ENCODE data around the gene SPATA45.

Gene SPATA45

GRCh38 chr1:212847549-212847948, at the start of gene SPATA45:
Gene SPATA45 (minus strand): TSS chr1:212847649. CDS start chr1:212836149, 11,500 bp downstream.
- no peaks in the 10 kb centered on the region for H3K36me3 ChIP-seq (ENCODE audit: low read length)
- H3K9me2 ChIP-seq (replicated peaks; ENCODE audit: insufficient read depth, low read length) = no peaks in the 10 kb centered on the region
- no peak within 1 kb of the TSS for H3K27ac ChIP-seq (ENCODE audit: low read depth, low read length)
- H3K27me3 ChIP-seq (ENCODE audit: low read length) = no peaks in the 10 kb centered on the region
- H3K79me2 ChIP-seq (ENCODE audit: insufficient read depth, low read length) = no peaks in the 10 kb centered on the region
- no peaks in the 10 kb centered on the region for H3K9me3 ChIP-seq (ENCODE audit: insufficient read depth, low read length)
- H3K4me2 ChIP-seq (ENCODE audit: low read depth, low read length, poor library complexity, severe bottlenecking) = no peak within 1 kb of the TSS
- H3K9ac ChIP-seq (ENCODE audit: low read length) = no peak within 1 kb of the TSS
- no peaks in the 10 kb centered on the region for H4K20me1 ChIP-seq (ENCODE audit: low read depth, low read length)
- no peak for TF ChIP-seq EZH2phosphoT487 (conservative IDR thresholded peaks at IDR 0.05; ENCODE audit: low read length)
- no peak within 1 kb of the TSS for H2AFZ ChIP-seq (ENCODE audit: low read depth, low read length, severe bottlenecking)
- H3F3A ChIP-seq (ENCODE audit: insufficient read depth) = no peaks in the 10 kb centered on the region
- no peak within 1 kb of the TSS for H3K4me3 ChIP-seq (ENCODE audit: insufficient read depth, low read length, poor library complexity, severe bottlenecking)

GRCh38 chr1:212892108-212892507, 44.7 kb upstream of the SPATA45 start:
- no peak overlapping the region for H2AFZ ChIP-seq (ENCODE audit: low read depth, low read length, severe bottlenecking)
- peaks cover 41% of the 10 kb centered on the region for H3K36me3 ChIP-seq (ENCODE audit: low read length)
- no peak overlapping the region for H3K27ac ChIP-seq (ENCODE audit: low read depth, low read length)

GRCh38 chr1:212884592-212884991, 37.1 kb upstream of the SPATA45 start:
- H3K4me3 ChIP-seq (ENCODE audit: insufficient read depth, low read length, poor library complexity, severe bottlenecking) = no peak overlapping the region
- H3K79me2 ChIP-seq (ENCODE audit: insufficient read depth, low read length) = no peaks in the 10 kb centered on the region
- no peaks in the 10 kb centered on the region for H3F3A ChIP-seq (ENCODE audit: insufficient read depth)
- no peak overlapping the region for H3K9ac ChIP-seq (ENCODE audit: low read length)
- no peaks in the 10 kb centered on the region for H4K20me1 ChIP-seq (ENCODE audit: low read depth, low read length)
- no peaks in the 10 kb centered on the region for H3K9me3 ChIP-seq (ENCODE audit: insufficient read depth, low read length)
- peaks cover 39% of the 10 kb centered on the region; the same call in 1 of the 2 replicates for H3K36me3 ChIP-seq (ENCODE audit: low read length)
- no peak overlapping the region for H3K27ac ChIP-seq (ENCODE audit: low read depth, low read length)
- H3K27me3 ChIP-seq (ENCODE audit: low read length) = no peaks in the 10 kb centered on the region
- no peak overlapping the region for H2AFZ ChIP-seq (ENCODE audit: low read depth, low read length, severe bottlenecking)
- no peak for TF ChIP-seq CTCF (IDR thresholded peaks at IDR 0.05; ENCODE audit: insufficient read depth, low read length, poor library complexity, severe bottlenecking)
- TF ChIP-seq EZH2phosphoT487 (conservative IDR thresholded peaks at IDR 0.05; ENCODE audit: low read length) = no peak
- H3K4me2 ChIP-seq (ENCODE audit: low read depth, low read length, poor library complexity, severe bottlenecking) = no peak overlapping the region
- H3K9me2 ChIP-seq (replicated peaks; ENCODE audit: insufficient read depth, low read length) = no peaks in the 10 kb centered on the region

More at GRCh38 chr1:212892108-212892507, 44.7 kb upstream of the SPATA45 start:
- Histone ChIP-seq H3F3A (ENCODE audit: insufficient read depth) (no peaks in the 10 kb centered on the region), H3K9me2 (replicated peaks; ENCODE audit: insufficient read depth, low read length) (no peaks in the 10 kb centered on the region), H3K27me3 (ENCODE audit: low read length) (no peaks in the 10 kb centered on the region), H3K9ac (ENCODE audit: low read length) (no peak overlapping the region), H3K9me3 (ENCODE audit: insufficient read depth, low read length) (no peaks in the 10 kb centered on the region), H3K4me2 (ENCODE audit: low read depth, low read length, poor library complexity, severe bottlenecking) (no peak overlapping the region), H4K20me1 (ENCODE audit: low read depth, low read length) (no peaks in the 10 kb centered on the region), H3K79me2 (ENCODE audit: insufficient read depth, low read length) (no peaks in the 10 kb centered on the region), H3K4me3 (ENCODE audit: insufficient read depth, low read length, poor library complexity, severe bottlenecking) (no peak overlapping the region)
- TF ChIP-seq EZH2phosphoT487 (conservative IDR thresholded peaks at IDR 0.05; ENCODE audit: low read length) (no peak), CTCF (IDR thresholded peaks at IDR 0.05; ENCODE audit: insufficient read depth, low read length, poor library complexity, severe bottlenecking) (no peak)

GRCh38 chr1:212879947-212880690, 32.7 kb upstream of the SPATA45 start:
- TF ChIP-seq EZH2phosphoT487 (conservative IDR thresholded peaks at IDR 0.05; ENCODE audit: low read length) = no peak
- TF ChIP-seq CTCF (IDR thresholded peaks at IDR 0.05; ENCODE audit: insufficient read depth, low read length, poor library complexity, severe bottlenecking) = no peak
- no peak overlapping the region for H2AFZ ChIP-seq (ENCODE audit: low read depth, low read length, severe bottlenecking)
- no peaks in the 10 kb centered on the region for H3K27me3 ChIP-seq (ENCODE audit: low read length)
- H3K4me2 ChIP-seq (ENCODE audit: low read depth, low read length, poor library complexity, severe bottlenecking) = no peak overlapping the region
- H3K4me3 ChIP-seq (ENCODE audit: insufficient read depth, low read length, poor library complexity, severe bottlenecking) = no peak overlapping the region
- H3K79me2 ChIP-seq (ENCODE audit: insufficient read depth, low read length) = no peaks in the 10 kb centered on the region
- H3K9me3 ChIP-seq (ENCODE audit: insufficient read depth, low read length) = no peaks in the 10 kb centered on the region
- no peak overlapping the region for H3K27ac ChIP-seq (ENCODE audit: low read depth, low read length)
- peaks cover 28% of the 10 kb centered on the region; the same call in 1 of the 2 replicates for H3K36me3 ChIP-seq (ENCODE audit: low read length)
- H3K9ac ChIP-seq (ENCODE audit: low read length) = no peak overlapping the region
- H3F3A ChIP-seq (ENCODE audit: insufficient read depth) = no peaks in the 10 kb centered on the region
- no peaks in the 10 kb centered on the region for H3K9me2 ChIP-seq (replicated peaks; ENCODE audit: insufficient read depth, low read length)
- H4K20me1 ChIP-seq (ENCODE audit: low read depth, low read length) = no peaks in the 10 kb centered on the region
